HUDEP-2 (cell line): ENCODE measurements around the gene FGFR3.
A peak's percentile ranks its signal among the peaks of the same experiment; 100 is the strongest.

ENCODE experiments used
- DNase-seq, 76 experiments: peaks; one replicate each; lab custom pipeline; 2025; ENCODE audit not compliant: unreplicated experiment in 76 of 76; lab: John Stamatoyannopoulos, UW

The FGFR3 gene

GRCh38 chr4:1785592-1785991 lies 7.5 kb upstream of the FGFR3 start:
- DNase-seq, result no peak

GRCh38 chr4:1786544-1787362 lies 6.3 kb upstream of the FGFR3 start:
- DNase-seq, result no peak

GRCh38 chr4:1787411-1788077 lies 5.5 kb upstream of the FGFR3 start:
- no peak for DNase-seq

- DNase-seq, result no peak
These were observed 4.7 kb upstream of the FGFR3 start for GRCh38 chr4:1788254-1788973.

- no peak for DNase-seq
These were observed 3.5 kb upstream of the FGFR3 start for GRCh38 chr4:1789552-1789951.

- DNase-seq, result no peak
These were observed 3.1 kb upstream of the FGFR3 start for GRCh38 chr4:1790005-1790404.

GRCh38 chr4:1792158-1792831 lies 798 bp upstream of the FGFR3 start:
- DNase-seq, result no peak

GRCh38 chr4:1793496-1793840 lies 375 bp downstream of the FGFR3 start:
- peak in 30 of 76 experiments; percentile 6 to 57 (median 28) for DNase-seq

- DNase-seq, result peak in 2 of 76 experiments; percentile 24 to 48
These were observed 1.1 kb downstream of the FGFR3 start for GRCh38 chr4:1793940-1794808.

GRCh38 chr4:1794809-1795298 lies 1.8 kb downstream of the FGFR3 start:
- no peak for DNase-seq

GRCh38 chr4:1795299-1796195 lies 2.5 kb downstream of the FGFR3 start:
- DNase-seq, result no peak

GRCh38 chr4:1796486-1797204 lies 3.6 kb downstream of the FGFR3 start:
- DNase-seq, result no peak

- DNase-seq, result no peak
These were observed 4.3 kb downstream of the FGFR3 start for GRCh38 chr4:1797298-1797860.

GRCh38 chr4:1797861-1798579 lies 4.9 kb downstream of the FGFR3 start:
- no peak for DNase-seq

GRCh38 chr4:1798580-1799386 lies 5.7 kb downstream of the FGFR3 start:
- no peak for DNase-seq
